K562 (cell line): Measurements from ENCODE around the gene ST3GAL3.

Experiments
- CHD2 ChIP-seq: IDR thresholded peaks from 2 replicates; pipeline ENCODE4 v1.6.1; 2011; ENCODE audit warnings: low read depth, low read length
- CHD4 ChIP-seq: fragments of 200-600 bp; sonication (generic); IDR thresholded peaks from 3 replicates; pipeline ENCODE4 v1.6.1; 2012; ENCODE audit warnings: low read depth, mild to moderate bottlenecking, mixed read lengths, low read length, inconsistent platforms; ENCODE audit not compliant: insufficient read depth, insufficient replicate concordance, poor library complexity, severe bottlenecking
- FOSL1 ChIP-seq: fragments of 200-800 bp; sonication (Bioruptor generic); conservative IDR thresholded peaks from 2 replicates; pipeline ENCODE4 v1.6.1; 2016; ENCODE audit warnings: missing genetic modification characterization, missing compliant biosample characterization
- PML ChIP-seq: IDR thresholded peaks from 2 replicates; pipeline ENCODE4 v1.6.1; 2012; ENCODE audit warnings: low read length, inconsistent platforms
- POLR2AphosphoS2 ChIP-seq: IDR thresholded peaks from 2 replicates; pipeline ENCODE4 v1.6.1; 2012; ENCODE audit warnings: low read length, improper control_type of control experiment

- TF ChIP-seq PML (no peak), FOSL1 (tag) (no peak), CHD2 (no peak), CHD4 (no peak), POLR2AphosphoS2 (no peak)
These were observed 93.4 kb downstream of the ST3GAL3 start for GRCh38 chr1:43800771-43801170.
